Astrocyte of the cerebellum (primary cell): Measurements from ENCODE around the gene COL9A3.

ENCODE experiments used
- DNase-seq: peaks from one replicate; pipeline ENCODE4 v3.0.0-alpha.2; 2011; ENCODE audit warnings: low read depth
- H3K4me3 ChIP-seq: 2 replicates; pipeline ENCODE4 v1.5.1; 2011; ENCODE audit warnings: mild to moderate bottlenecking, low read depth, low read length, moderate library complexity
- in situ Hi-C: cut with HindIII; loops from 2 replicates; pipeline ENCODE4 v1.10.0; 2017; ENCODE audit warnings: low sequenced_read_pairs
- TF ChIP-seq, protein P1 (sequence below): IDR thresholded peaks from 2 replicates; pipeline ENCODE4 v1.5.1; 2012; ENCODE audit warnings: low read length, low read depth, moderate library complexity, mild to moderate bottlenecking; ENCODE audit errors: missing control alignments

COL9A3 gene

DNA sequence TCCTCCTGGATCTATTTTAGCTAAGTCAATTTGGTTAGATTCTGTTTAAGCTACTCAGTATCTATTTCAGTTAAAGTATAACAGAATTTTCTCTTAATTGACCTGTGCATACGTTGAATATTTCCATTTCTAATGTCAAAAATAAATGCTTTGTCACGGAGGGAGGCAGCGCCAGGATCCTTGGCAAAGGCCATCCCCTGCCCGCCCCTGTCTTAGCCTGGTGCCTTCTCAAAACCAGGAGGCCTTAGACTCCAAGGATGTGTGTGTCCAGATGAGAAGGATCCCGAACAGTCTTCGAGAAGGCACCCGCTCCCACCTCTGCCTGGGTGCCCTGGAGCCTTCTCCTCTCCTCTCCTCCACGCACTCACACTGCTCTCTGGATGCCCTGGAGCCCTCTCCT lies 22.4 kb downstream of the COL9A3 start:
- TF ChIP-seq, protein P1, sequence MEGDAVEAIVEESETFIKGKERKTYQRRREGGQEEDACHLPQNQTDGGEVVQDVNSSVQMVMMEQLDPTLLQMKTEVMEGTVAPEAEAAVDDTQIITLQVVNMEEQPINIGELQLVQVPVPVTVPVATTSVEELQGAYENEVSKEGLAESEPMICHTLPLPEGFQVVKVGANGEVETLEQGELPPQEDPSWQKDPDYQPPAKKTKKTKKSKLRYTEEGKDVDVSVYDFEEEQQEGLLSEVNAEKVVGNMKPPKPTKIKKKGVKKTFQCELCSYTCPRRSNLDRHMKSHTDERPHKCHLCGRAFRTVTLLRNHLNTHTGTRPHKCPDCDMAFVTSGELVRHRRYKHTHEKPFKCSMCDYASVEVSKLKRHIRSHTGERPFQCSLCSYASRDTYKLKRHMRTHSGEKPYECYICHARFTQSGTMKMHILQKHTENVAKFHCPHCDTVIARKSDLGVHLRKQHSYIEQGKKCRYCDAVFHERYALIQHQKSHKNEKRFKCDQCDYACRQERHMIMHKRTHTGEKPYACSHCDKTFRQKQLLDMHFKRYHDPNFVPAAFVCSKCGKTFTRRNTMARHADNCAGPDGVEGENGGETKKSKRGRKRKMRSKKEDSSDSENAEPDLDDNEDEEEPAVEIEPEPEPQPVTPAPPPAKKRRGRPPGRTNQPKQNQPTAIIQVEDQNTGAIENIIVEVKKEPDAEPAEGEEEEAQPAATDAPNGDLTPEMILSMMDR, result no peak
- in situ Hi-C loops, result no loop called here
- DNase-seq, result no peak
- H3K4me3 ChIP-seq, result no peak overlapping the region

DNA sequence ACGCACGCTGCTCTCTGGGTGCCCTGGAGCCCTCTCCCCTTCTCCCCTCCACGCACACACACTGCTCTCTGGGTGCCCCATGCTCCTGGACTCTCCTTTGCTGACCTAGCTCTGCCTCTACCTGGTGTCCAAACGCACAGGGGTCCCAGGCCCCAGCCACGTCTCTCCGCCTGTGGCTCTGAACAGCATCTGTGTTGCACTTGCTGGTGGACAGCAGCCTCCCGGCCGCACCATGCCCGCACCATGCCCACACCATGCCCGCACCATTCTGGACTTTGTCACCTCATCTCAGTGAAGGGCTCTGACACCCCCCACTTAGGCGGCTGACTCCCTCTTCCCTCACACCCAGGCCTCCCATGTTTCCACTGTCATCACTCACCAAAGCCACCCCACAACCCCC lies 23.0 kb downstream of the COL9A3 start:
- H3K4me3 ChIP-seq, result no peak overlapping the region
- in situ Hi-C loops, result no loop called here
- TF ChIP-seq, protein P1, result no peak
- DNase-seq, result no peak

DNA sequence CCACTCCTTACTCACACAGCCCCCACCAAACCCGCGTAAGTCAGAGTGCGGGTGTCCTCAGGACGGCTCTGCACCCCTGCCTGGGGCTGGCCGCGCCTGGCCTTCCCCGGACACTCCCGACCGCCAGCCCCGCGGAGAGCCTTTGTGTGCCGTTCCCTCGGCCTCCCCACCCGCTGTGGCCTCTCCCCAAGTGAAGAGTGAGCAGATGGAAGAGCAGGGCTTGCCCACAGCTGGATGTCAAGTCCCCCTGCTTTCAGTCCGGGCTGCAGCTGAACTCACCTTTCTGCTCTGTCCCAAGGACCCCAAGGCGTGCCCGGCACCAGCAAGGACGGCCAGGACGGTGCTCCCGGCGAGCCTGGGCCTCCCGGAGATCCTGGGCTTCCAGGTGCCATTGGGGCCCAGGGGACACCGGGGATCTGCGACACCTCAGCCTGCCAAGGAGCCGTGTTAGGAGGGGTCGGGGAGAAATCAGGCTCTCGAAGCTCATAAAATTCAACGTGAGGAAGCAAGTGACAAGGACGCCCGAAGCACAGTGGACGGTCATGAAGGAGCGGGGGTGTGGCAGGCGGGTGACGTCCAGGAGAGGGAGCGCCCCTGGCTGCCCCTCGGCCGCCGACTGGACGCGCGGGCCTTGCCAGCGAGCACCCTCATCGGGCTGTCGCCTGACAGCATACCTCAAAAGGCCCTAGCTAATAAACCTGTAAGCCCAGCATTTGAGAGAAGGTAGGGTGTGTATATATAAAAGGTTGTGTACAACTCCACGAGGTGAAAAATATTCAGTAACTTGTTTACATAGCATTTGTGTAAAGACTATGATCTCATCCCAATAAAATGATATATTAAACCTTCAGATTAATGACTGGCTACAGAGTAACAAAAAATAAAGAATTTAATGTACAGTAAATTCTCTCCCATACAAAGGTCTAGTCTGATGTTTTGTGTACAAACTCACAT lies 23.7 kb downstream of the COL9A3 start:
- no peak overlapping the region for H3K4me3 ChIP-seq
- DNase-seq, result no peak
- TF ChIP-seq, protein P1, result no peak
- in situ Hi-C loops, result no loop called here

DNA sequence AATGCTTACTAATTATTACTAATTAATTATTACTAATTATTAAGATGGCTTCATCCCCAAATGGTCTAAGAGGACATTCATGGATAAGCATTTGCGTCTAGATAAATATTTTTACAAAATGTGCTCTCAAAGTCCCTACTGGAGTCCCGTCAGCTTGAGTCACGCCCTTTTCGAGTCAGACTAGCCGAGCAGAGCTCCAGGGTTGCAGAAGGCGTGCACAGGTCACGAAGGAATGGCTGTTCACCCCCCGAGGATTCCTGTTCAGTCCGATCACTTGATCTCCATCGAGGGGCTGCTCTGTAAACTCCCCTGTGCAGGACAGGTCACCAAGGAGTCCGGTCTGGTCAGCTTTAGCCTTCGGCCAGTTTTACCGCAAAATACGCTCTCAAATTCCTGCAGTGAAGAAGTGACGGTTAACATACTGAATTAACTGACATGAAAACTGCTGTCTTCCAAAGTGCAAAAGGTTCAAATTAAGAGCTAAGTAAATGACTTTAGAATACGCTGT lies 24.9 kb downstream of the COL9A3 start:
- in situ Hi-C loops, result no loop called here
- DNase-seq, result no peak
- H3K4me3 ChIP-seq, result no peak overlapping the region
- TF ChIP-seq, protein P1, result no peak

DNA sequence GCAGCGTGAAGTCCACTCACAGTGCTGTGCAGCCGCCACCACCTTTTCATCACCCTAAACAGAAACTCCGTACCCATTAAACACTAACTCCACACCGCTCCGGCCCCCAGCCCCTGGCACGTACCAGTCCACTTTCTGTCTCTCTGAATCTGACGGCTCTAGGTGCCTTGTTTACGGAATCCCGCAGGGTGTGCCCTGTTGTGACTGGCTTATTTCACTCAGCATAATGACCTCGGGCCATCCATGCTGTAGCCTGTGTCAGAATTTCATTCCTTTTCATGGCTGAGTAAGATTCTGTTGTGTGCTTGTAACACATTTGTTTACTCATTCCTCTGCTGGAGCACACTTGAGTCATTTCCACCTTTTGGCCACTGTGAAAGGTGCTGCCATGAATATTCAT lies 26.8 kb downstream of the COL9A3 start:
- no peak for DNase-seq
- TF ChIP-seq, protein P1, result no peak
- in situ Hi-C loops, result no loop called here

DNA sequence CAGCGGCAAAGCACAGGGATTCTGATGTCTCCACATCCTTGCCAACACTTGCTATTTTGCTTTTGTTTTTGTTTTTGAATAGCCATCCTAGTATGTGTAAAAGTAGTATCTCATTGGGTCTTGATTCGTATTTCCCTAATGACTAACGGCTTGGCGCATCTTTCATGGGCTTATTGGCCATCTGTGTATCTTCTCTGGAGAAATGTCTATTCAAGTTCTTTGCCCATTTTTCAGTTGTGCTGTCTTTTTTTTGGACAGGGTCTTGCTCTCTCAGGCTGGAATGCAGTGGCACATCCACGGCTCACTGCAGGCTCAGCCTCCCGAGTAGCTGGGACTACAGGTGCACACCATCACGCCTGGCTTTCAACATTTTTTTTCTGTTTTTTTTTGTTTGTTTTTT lies 27.3 kb downstream of the COL9A3 start:
- DNase-seq, result no peak
- TF ChIP-seq, protein P1, result no peak
- in situ Hi-C loops, result no loop called here
- H3K4me3 ChIP-seq, result no peak overlapping the region

More for the DNA sequence above, 26.8 kb downstream of the COL9A3 start:
- H3K4me3 ChIP-seq, result no peak overlapping the region
